ENCODE results near the gene TJAP1.

The TJAP1 gene

GRCh38 chr6:43467752-43468151, 9.6 kb upstream of the TJAP1 start:
- intact Hi-C loops (cut with DNase I; ENCODE audit: low total_unique reads), result no loop called here
- DNase-seq, result no peak
- Histone ChIP-seq H3K27ac (no peak overlapping the region), H3K27me3 (peaks cover 0 to 38% of the 10 kb centered on the region in 2 donors), H3K9me3 (no peaks in the 10 kb centered on the region), H3K4me3 (no peak overlapping the region), H3K36me3 (no peaks in the 10 kb centered on the region), H3K4me1 (no peaks in the 10 kb centered on the region)
- no peak for TF ChIP-seq CTCF (IDR thresholded peaks at IDR 0.05)

- DNase-seq, result no peak
- intact Hi-C loops (cut with DNase I; ENCODE audit: low total_unique reads), result no loop called here
- TF ChIP-seq CTCF (IDR thresholded peaks at IDR 0.05), result no peak
- Histone ChIP-seq H3K9me3 (no peaks in the 10 kb centered on the region), H3K36me3 (no peaks in the 10 kb centered on the region), H3K4me3 (no peak overlapping the region), H3K27me3 (peaks cover 0 to 35% of the 10 kb centered on the region in 2 donors), H3K27ac (no peak overlapping the region), H3K4me1 (no peaks in the 10 kb centered on the region)
Measured at GRCh38 chr6:43468240-43468639, 9.1 kb upstream of the TJAP1 start.

- Histone ChIP-seq H3K27ac (no peak overlapping the region), H3K4me1 (no peaks in the 10 kb centered on the region), H3K9me3 (no peaks in the 10 kb centered on the region), H3K27me3 (peaks cover 0 to 35% of the 10 kb centered on the region in 2 donors), H3K4me3 (no peak overlapping the region), H3K36me3 (no peaks in the 10 kb centered on the region)
- intact Hi-C loops (cut with DNase I; ENCODE audit: low total_unique reads), result no loop called here
- no peak for DNase-seq
- no peak for TF ChIP-seq CTCF (IDR thresholded peaks at IDR 0.05)
Measured at GRCh38 chr6:43468748-43469681, 8.4 kb upstream of the TJAP1 start.

GRCh38 chr6:43469947-43470346, 7.4 kb upstream of the TJAP1 start:
- H3K36me3 ChIP-seq, result no peaks in the 10 kb centered on the region
- no peak overlapping the region for H3K27ac ChIP-seq
- intact Hi-C loops (cut with DNase I; ENCODE audit: low total_unique reads), result no loop called here
- no peak overlapping the region for H3K4me3 ChIP-seq
- no peak for TF ChIP-seq CTCF (IDR thresholded peaks at IDR 0.05)
- DNase-seq, result no peak
- peaks cover 0 to 32% of the 10 kb centered on the region in 2 donors for H3K27me3 ChIP-seq
- H3K4me1 ChIP-seq, result no peaks in the 10 kb centered on the region
- no peaks in the 10 kb centered on the region for H3K9me3 ChIP-seq

- Histone ChIP-seq H3K4me3 (no peak overlapping the region), H3K36me3 (no peaks in the 10 kb centered on the region), H3K27ac (no peak overlapping the region), H3K27me3 (peaks cover 0 to 19% of the 10 kb centered on the region in 2 donors), H3K4me1 (no peaks in the 10 kb centered on the region), H3K9me3 (no peaks in the 10 kb centered on the region)
- intact Hi-C loops (cut with DNase I; ENCODE audit: low total_unique reads), result no loop called here
- no peak for DNase-seq
- no peak for TF ChIP-seq CTCF (IDR thresholded peaks at IDR 0.05)
Measured at GRCh38 chr6:43471399-43471798, 6.0 kb upstream of the TJAP1 start.

Data from tibial artery (tissue), 4 donors.